Measurements from ENCODE around the gene CACFD1. TPM values are rescaled to one million over a fixed set of nuclear protein-coding genes. Genes with fewer than 3 reads are reported as not detected.

CACFD1 gene
- total RNA-seq, 1 donor from 2014 or later: 79.3 TPM

- DNase-seq (ENCODE audit: low spot score): no peak
Observed at GRCh38 chr9:133496861-133497842, 37.4 kb downstream of the CACFD1 start.

- DNase-seq (ENCODE audit: low spot score): no peak
Observed at GRCh38 chr9:133499132-133499891, 39.5 kb downstream of the CACFD1 start.

- DNase-seq (ENCODE audit: low spot score): no peak
Observed at GRCh38 chr9:133499892-133500270, 40.1 kb downstream of the CACFD1 start.

- no peak for DNase-seq (ENCODE audit: low spot score)
Observed at GRCh38 chr9:133502112-133502511, 42.3 kb downstream of the CACFD1 start.

- no peak for DNase-seq (ENCODE audit: low spot score)
Observed at GRCh38 chr9:133505186-133505830, 45.5 kb downstream of the CACFD1 start.

GRCh38 chr9:133505901-133506652, 46.3 kb downstream of the CACFD1 start:
- DNase-seq (ENCODE audit: low spot score): no peak

GRCh38 chr9:133506653-133507038, 46.9 kb downstream of the CACFD1 start:
- DNase-seq (ENCODE audit: low spot score): no peak

GRCh38 chr9:133507246-133507965, 47.6 kb downstream of the CACFD1 start:
- DNase-seq (ENCODE audit: low spot score): no peak

- no peak for DNase-seq (ENCODE audit: low spot score)
Observed at GRCh38 chr9:133508046-133508445, 48.3 kb downstream of the CACFD1 start.

GRCh38 chr9:133509179-133510083, 49.7 kb downstream of the CACFD1 start:
- peak; percentile 58 for DNase-seq (ENCODE audit: low spot score)

GRCh38 chr9:133510926-133511505, 51.2 kb downstream of the CACFD1 start:
- no peak for DNase-seq (ENCODE audit: low spot score)

- DNase-seq (ENCODE audit: low spot score): no peak
Observed at GRCh38 chr9:133511607-133512006, 51.8 kb downstream of the CACFD1 start.

GRCh38 chr9:133512253-133513213, 52.8 kb downstream of the CACFD1 start:
- DNase-seq (ENCODE audit: low spot score): no peak

GRCh38 chr9:133513214-133514100, 53.7 kb downstream of the CACFD1 start:
- DNase-seq (ENCODE audit: low spot score): no peak

- DNase-seq (ENCODE audit: low spot score): peak; percentile 49
Observed at GRCh38 chr9:133514460-133515239, 54.9 kb downstream of the CACFD1 start.

- DNase-seq (ENCODE audit: low spot score): no peak
Observed at GRCh38 chr9:133515240-133515610, 55.4 kb downstream of the CACFD1 start.

All from mucosa of gallbladder (tissue), 1 donor.